DMS114 treated with DMSO at 0.1 percent for 48 hours (cell line): ENCODE measurements around the gene RFTN1.

ENCODE experiments used
- DNase-seq: peaks from one replicate; lab custom pipeline; 2025; ENCODE audit not compliant: unreplicated experiment; lab: John Stamatoyannopoulos, UW

Gene RFTN1

DNA sequence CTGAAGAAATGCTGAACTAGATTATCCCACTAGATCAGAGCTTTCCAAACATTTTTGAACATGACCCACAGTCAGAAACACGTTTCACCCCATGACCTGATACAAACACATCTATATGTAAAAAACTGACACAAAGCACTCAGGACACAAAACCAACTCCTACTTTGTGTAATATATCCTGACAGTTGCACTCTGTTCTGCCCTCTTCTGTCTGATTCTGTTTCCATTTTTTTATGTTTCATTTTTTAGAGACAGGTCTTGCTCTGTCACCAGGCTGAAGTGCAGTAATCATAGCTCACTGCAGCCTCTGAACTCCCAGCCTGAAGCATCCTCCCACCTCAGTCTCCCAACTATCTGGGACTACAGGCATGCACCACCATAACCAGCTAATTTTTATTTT lies 15.8 kb upstream of the RFTN1 start:
- DNase-seq: no peak

DNA sequence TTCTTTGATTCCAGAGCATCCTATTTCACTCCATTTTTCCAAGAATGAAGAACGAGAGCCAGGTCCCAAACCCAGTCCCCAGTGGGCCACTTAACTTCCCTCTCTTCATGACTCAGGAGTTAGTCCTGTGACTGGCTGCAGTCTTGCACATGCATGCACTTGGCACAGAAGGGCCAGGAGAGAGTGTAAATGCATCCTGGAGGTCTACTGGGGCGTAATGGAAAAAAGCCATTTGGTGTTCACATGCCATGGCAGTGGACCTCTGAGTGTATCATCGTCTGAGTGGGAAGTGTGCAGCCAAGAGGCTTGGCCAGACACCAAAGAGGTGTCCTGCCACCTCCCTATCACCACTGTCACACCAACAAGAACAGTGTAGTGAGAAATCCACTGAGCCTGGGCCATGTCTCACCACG lies 15.1 kb upstream of the RFTN1 start:
- DNase-seq: no peak

DNA sequence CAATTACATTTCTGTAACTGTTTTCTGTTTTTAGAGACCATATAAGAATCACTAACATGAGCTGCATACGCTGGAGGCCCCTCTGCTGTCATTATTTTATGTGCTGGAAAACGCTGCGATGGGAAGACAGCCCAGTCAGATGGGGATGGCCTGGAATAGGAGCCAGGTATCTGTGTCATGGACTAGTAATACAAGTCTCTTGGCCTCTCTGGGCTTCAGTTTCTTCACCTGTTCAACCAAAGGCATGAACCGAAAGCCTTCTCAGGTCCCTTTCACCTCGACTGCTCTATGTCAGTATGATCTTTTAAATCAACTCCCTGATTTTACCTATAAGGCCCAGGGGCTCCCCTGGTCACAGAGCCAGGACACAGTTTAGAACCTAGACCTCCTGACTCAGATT lies 14.6 kb upstream of the RFTN1 start:
- no peak for DNase-seq

DNA sequence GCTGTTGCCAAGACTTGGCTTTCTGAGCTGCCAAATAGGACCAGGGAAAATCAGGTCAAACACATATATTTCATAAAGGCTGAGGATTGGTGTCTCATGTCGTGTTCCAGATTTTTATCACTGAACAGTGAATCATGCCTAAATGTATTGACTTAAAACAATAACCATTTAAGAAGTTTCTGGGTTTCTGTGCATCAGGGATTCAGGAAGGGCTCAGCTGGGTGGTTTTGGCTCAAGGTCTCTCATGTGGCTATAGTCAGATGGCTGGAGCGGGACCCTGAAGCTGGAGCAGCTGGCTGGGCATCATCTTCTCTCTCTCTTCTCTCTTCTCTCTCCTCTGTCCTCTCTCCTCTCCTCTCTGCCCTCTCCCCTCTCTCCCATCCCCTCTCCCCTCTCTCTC lies 10.7 kb upstream of the RFTN1 start:
- no peak for DNase-seq

- DNase-seq: no peak
Observed at GRCh38 chr3:16523778-16524177, 10.3 kb upstream of the RFTN1 start.

DNA sequence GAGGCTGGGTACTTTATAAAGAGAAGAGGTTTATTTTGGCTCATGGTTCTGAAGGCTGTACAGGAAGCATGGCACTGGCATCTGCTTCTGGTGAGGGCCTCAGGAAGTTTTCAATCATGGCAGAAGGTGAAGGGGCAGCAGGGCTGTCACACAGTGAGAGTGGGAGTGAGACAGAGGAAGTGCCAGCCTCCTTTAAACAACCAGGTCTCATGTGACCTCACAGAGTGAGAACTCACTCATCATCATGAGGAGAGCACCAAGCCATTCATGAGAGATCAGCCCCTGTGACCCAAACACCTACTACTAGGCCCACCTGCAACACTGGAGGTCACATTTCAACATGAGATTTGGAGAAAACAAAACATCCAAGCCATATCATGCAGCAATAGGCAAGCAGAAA lies 9.3 kb upstream of the RFTN1 start:
- DNase-seq: no peak

DNA sequence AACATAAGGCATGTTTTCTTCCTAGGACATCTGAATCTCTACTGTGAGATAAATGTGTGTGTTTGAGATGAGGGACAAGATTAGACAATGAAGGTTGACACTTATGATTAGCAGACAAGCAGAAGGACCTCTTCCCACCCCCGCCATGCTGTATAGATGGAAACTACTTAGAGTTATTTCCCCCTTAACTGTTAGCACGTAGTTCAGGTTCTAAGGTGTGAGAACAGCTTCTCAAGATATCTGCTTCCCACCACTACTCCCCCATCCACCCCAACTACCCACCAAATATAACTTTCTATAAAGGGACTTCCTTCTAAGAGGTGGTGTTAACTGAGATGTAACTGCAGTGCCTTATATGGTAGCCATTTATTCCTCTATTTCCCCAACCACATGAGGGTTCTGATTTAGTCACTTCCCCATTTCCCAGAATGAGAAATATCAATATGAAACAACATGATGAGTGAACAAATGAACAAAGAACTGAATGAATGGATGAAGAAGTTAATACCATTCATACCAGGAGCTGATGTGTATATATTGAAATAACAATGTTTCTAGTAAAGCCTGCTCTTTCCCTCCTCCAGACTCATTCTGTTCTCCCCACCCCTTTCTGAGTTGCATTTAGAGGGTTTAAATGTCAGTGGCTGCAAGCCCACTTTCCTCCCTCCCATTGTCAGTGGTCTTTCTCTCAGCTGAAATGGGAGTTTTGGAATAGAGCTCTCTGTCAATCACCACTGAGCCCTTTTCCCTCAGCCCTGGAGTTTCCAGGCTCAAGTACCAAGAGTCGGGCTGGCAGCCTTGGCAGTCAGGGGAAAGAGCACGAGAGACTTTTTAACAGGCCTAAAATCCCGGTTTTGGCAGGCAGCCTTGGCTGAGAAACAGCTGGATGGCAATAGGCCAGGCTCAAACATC lies 7.7 kb upstream of the RFTN1 start:
- DNase-seq: no peak

GRCh38 chr3:16520241-16520969 lies 6.9 kb upstream of the RFTN1 start:
- no peak for DNase-seq

- no peak for DNase-seq
Observed at GRCh38 chr3:16516695-16517481, 3.4 kb upstream of the RFTN1 start.

DNA sequence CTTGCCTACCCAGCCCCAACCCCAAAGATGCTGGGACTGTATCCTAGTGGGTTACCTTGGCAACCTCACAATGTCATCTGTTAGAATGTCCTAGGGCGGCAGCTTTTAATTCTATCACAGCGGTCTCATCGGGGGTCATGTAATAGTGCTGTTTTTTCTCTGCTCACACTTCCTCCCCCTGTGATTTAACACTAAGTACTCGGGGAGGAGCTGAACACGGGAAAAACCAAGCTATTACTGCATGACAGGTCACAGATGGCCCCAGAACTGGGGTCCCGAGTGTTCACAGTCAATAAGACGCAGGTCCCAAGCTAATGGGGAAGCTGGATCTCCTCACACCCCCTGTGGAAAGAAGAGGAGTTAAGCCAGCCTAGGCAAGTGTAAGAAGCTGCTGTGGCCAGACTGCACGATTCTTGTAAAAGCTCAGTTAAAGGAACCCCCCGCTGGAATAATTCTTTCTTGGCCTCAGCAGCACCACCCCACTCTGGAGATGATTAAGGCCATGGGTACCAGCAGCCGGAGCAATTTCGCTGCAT lies 2.5 kb upstream of the RFTN1 start:
- no peak for DNase-seq

- DNase-seq: no peak
Observed at GRCh38 chr3:16514755-16515353, 1.4 kb upstream of the RFTN1 start.

DNA sequence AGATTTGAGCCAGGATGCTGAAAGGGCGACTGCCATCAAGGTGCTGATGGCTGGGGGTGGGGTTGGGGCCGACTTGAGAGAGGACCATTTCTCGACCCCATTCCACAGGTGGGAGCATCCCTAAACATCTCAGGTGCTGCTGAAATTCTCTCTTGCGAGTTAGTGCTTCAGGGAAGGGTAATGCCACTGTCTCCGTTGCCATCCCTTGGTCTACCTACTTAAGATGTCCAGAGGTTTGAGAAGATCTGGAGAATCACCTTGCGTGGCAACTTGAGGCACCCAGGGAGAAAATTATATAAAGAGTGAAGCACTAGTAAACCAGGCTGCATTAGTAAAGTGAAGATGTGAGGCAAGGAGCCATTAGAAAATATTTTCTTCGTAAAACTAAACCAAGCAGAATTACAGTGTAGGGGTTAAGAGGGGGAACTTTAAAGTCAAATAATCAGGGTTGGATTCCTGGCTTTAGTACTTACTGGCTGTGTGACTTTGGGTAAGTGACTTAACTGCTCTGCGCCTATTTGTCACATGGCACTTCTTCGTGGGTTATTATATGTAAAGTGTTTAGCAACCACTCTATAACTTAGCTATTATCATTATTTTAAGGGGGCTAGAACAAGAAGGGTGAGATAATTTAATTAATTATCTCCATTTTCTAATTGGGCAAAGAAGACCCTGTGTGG lies 662 bp upstream of the RFTN1 start:
- no peak for DNase-seq

- DNase-seq: no peak
Observed at GRCh38 chr3:16512435-16513140, 911 bp downstream of the RFTN1 start.

DNA sequence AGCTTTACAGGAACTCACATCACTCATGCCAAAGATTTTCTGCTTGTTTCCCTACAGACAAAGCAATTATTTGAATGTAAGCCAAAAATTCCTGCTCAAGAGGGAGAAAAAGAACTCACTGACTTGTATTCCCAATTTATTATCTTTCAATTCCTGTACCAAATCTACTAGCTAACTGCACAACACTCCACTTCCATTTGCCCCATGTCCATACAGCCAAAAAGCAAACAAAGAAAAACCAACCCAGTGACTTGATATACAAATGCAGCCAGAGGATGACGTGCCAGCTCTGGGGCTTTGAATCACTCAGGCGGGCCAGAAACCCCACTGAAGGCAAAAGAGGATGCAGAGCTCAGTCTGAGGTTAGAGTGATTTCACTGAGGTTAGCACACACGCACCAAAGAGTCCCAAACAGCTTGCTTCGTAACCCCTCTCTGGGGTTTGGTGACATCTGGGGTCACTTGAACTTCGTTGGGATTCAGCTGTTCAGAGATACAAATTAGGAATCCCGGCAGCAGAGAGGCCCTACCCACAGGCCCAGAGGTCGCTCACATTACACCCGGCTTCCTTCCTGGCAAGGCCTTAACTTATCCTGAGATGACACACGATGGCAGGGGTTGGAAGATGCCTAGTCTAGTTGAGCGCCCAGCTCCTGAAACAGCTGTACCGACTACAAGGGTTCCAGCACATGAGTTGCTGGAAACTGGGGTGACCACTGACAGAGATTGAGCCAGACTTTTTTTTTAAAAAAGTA lies 1.6 kb downstream of the RFTN1 start:
- DNase-seq: no peak

DNA sequence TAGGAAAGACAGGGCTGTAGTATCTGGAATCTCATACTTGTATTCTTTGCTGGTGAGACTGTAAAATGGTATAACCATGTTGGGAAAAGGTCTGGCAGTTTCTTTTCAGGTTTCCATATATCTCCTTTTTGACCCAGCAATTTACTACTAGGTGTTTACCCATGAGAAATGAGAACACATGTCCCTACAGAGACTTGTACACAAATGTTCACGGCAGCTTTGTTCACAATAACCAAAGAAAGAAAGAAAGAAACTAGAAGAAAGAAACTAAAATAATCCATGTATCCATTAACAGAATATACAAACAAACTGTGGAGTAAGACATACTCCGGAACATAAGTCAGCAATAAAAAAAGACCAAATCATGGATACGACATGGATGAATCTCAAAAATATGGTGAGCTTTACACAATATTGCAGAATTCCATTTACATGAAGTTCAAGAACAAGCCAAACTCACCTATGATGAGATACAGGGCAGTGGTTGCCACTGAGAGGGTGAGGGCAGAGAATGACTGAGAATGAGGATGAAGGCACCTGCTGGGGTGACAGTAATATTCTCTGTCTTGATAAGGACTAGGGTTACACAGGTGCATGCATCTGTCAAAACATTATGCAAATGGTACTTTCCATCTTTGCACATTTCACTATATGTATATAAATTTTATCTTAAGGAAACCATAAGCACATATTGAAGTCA lies 2.7 kb downstream of the RFTN1 start:
- DNase-seq: no peak

DNA sequence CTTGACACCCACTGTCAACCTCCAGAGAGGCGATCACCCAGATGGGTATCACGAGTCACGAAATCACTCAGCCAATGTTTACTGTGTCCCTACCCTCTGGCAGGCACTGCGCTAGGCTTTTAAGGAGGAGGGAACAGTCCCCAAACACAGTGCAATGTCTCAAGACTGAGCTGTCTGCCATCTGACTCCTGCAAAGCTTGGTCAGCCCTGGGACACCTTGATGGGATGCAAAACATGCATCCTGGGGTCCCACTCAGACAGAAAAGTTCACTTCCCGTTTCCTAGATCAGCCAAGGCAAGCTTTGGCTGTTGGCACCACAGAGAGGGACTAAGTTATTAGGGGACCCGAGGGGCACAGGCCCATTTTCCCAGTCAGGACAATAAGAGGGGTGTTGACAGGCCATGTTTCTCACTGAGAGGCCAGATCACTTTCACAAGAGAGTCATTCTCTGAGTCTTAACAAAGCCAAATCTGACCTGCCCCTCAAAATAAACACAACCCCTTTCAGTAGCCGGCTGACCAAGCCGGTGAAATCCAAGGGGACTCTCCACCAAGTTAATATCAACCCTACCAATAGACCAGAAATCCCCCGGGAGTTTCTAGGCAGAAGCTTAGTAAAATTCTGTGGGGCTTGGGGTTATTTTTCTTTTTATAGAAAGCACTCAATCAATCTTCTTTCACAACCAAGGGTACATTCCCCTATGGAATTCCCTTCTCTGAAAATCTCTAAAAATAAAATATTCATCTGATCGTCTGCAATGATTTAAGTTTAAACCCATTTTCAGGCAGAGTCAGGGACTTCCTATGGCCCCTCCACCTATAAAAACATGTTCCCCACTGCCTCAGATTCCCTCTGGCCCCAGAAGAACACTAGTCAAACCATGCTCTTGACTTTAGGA lies 3.5 kb downstream of the RFTN1 start:
- DNase-seq: no peak

- DNase-seq: no peak
Observed at GRCh38 chr3:16508591-16508995, 4.9 kb downstream of the RFTN1 start.

DNA sequence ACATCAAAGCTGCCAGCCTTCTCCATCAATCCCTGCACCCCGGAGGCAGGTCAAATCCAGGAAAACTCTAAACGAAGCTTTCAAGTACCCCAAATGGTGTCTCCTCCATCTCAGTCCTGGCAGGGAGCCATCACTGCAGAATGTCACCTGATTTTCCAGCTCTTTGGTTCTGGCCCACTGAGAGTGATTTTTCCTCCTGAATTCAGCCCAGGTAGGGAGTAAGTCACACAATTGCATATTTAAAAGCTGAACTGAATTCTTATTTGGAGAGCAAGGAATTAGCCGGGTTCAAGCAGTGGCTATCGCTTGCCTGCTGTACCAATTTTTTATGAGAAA lies 5.3 kb downstream of the RFTN1 start:
- DNase-seq: no peak
